T-helper 9 cell (primary cell): ENCODE measurements around the gene CEP192.
"Not testable (repeated sequence)": the region's sequence is repeated elsewhere in the genome, so short reads cannot be mapped to it uniquely, and the experiment has no call there.

Experiments
- DNase-seq: peaks from one replicate; pipeline ENCODE4 v3.0.0-alpha.2; 2020

CEP192 gene

GRCh38 chr18:13032173-13032572 lies 41.0 kb downstream of the CEP192 start:
- no peak for DNase-seq

- DNase-seq, result no peak
These were observed 44.2 kb downstream of the CEP192 start for GRCh38 chr18:13035249-13035914.

GRCh38 chr18:13036622-13037320 lies 45.6 kb downstream of the CEP192 start:
- no peak for DNase-seq

- DNase-seq, result no peak
These were observed 48.6 kb downstream of the CEP192 start for GRCh38 chr18:13039806-13040205.

GRCh38 chr18:13043066-13043465 lies 51.9 kb downstream of the CEP192 start:
- DNase-seq, result no peak

GRCh38 chr18:13048061-13048595 lies 57.0 kb downstream of the CEP192 start:
- no peak for DNase-seq

- no peak for DNase-seq
These were observed 60.0 kb downstream of the CEP192 start for GRCh38 chr18:13051159-13051558.

GRCh38 chr18:13051950-13052349 lies 60.8 kb downstream of the CEP192 start:
- DNase-seq, result no peak

GRCh38 chr18:13054336-13054735 lies 63.2 kb downstream of the CEP192 start:
- no peak for DNase-seq

GRCh38 chr18:13061630-13062189 lies 70.5 kb downstream of the CEP192 start:
- DNase-seq, result no peak

- no peak for DNase-seq
These were observed 76.0 kb downstream of the CEP192 start for GRCh38 chr18:13067124-13067523.

GRCh38 chr18:13067966-13068365 lies 76.8 kb downstream of the CEP192 start:
- DNase-seq, result no peak

- no peak for DNase-seq
These were observed 79.3 kb downstream of the CEP192 start for GRCh38 chr18:13070460-13070859.

GRCh38 chr18:13076886-13077285 lies 85.7 kb downstream of the CEP192 start:
- DNase-seq, result no peak

GRCh38 chr18:13077473-13077872 lies 86.3 kb downstream of the CEP192 start:
- DNase-seq, result no peak

GRCh38 chr18:13078065-13078464 lies 86.9 kb downstream of the CEP192 start:
- not testable (repeated sequence) for DNase-seq

GRCh38 chr18:13086906-13087305 lies 95.7 kb downstream of the CEP192 start:
- no peak for DNase-seq

- no peak for DNase-seq
These were observed 104.3 kb downstream of the CEP192 start for GRCh38 chr18:13095466-13095865.

GRCh38 chr18:13096232-13096631 lies 105.1 kb downstream of the CEP192 start:
- no peak for DNase-seq

GRCh38 chr18:13096719-13097118 lies 105.6 kb downstream of the CEP192 start:
- DNase-seq, result no peak

- DNase-seq, result not testable (repeated sequence)
These were observed 106.9 kb downstream of the CEP192 start for GRCh38 chr18:13098104-13098503.

GRCh38 chr18:13099113-13099512 lies 108.0 kb downstream of the CEP192 start:
- DNase-seq, result no peak

- DNase-seq, result no peak
These were observed 109.9 kb downstream of the CEP192 start for GRCh38 chr18:13100942-13101658.
